Activated T-cell treated with anti-CD3 and anti-CD28 coated beads, Interleukin-2, amount 50 U/mL, for 24 hours (primary cell): ENCODE measurements around the gene NCDN.
"Not testable (repeated sequence)": the region's sequence is repeated elsewhere in the genome, so short reads cannot be mapped to it uniquely, and the experiment has no call there.

Source experiments
- DNase-seq: peaks from one replicate; pipeline ENCODE4 v3.0.0-alpha.2; 2020
- H3K27ac Mint-ChIP-seq: 2 replicates; pipeline ENCODE4 v1.8.0; 2020; ENCODE audit warnings: mild to moderate bottlenecking, mixed read lengths
- H3K27me3 Mint-ChIP-seq: 2 replicates; pipeline ENCODE4 v1.8.0; 2020; ENCODE audit warnings: mixed read lengths
- H3K36me3 Mint-ChIP-seq: 2 replicates; pipeline ENCODE4 v1.8.0; 2020; ENCODE audit warnings: low read depth, mixed read lengths
- H3K4me1 Mint-ChIP-seq: 2 replicates; pipeline ENCODE4 v1.8.0; 2020; ENCODE audit warnings: low read depth, mixed read lengths
- H3K4me3 Mint-ChIP-seq: 2 replicates; pipeline ENCODE4 v1.8.0; 2020; ENCODE audit warnings: mild to moderate bottlenecking, moderate library complexity, mixed read lengths
- H3K9me3 Mint-ChIP-seq: 2 replicates; pipeline ENCODE4 v1.8.0; 2020; ENCODE audit warnings: mixed read lengths

NCDN gene

GRCh38 chr1:35572296-35572695 lies 14.7 kb downstream of the NCDN start:
- Mint-ChIP-seq H3K4me3 (no peak overlapping the region), H3K36me3 (peaks cover 2% of the 10 kb centered on the region), H3K27ac (no peak overlapping the region), H3K9me3 (no peaks in the 10 kb centered on the region), H3K27me3 (peaks cover 12% of the 10 kb centered on the region), H3K4me1 (peaks cover 17% of the 10 kb centered on the region)
- no peak for DNase-seq

GRCh38 chr1:35573198-35574124 lies 15.9 kb downstream of the NCDN start, which contains the start of gene TFAP2E:
Gene TFAP2E (plus strand): TSS chr1:35573314. CDS start chr1:35573578, 264 bp downstream.
- H3K4me3 Mint-ChIP-seq, result no peak within 1 kb of the TSS
- peaks cover 29% of the 10 kb centered on the region for H3K4me1 Mint-ChIP-seq
- H3K9me3 Mint-ChIP-seq, result no peaks in the 10 kb centered on the region
- no peak within 1 kb of the TSS for H3K27ac Mint-ChIP-seq
- DNase-seq, result peak; percentile 30
- peaks cover 12% of the 10 kb centered on the region for H3K27me3 Mint-ChIP-seq
- no peaks in the 10 kb centered on the region for H3K36me3 Mint-ChIP-seq

DNA sequence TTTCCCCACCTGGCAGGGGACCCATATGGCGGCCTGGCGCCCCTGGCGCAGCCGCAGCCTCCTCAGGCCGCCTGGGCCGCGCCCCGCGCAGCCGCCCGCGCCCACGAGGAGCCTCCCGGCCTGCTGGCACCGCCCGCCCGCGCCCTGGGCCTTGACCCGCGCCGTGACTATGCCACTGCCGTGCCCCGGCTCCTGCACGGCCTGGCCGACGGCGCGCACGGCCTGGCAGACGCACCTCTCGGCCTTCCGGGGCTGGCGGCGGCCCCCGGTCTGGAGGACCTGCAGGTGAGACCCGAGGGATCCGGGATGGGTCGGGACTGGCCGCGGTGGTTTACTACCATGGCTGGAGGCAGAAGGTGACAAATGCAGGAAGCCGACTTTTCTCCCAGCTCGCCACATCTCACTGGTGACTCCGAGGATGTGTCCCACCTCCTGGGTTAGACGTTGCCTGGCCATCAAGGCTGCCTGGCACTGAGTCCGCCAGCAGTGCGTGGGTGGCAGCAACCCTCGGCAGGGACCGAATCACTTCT lies 16.6 kb downstream of the NCDN start:
- H3K9me3 Mint-ChIP-seq, result no peaks in the 10 kb centered on the region

GRCh38 chr1:35574655-35575415 lies 17.2 kb downstream of the NCDN start:
- H3K27me3 Mint-ChIP-seq, result peaks cover 12% of the 10 kb centered on the region
- H3K9me3 Mint-ChIP-seq, result no peaks in the 10 kb centered on the region
- H3K4me1 Mint-ChIP-seq, result peaks cover 22% of the 10 kb centered on the region
- no peak for DNase-seq
- H3K27ac Mint-ChIP-seq, result no peak overlapping the region
- H3K36me3 Mint-ChIP-seq, result no peaks in the 10 kb centered on the region
- H3K4me3 Mint-ChIP-seq, result no peak overlapping the region

More for the DNA sequence above, 16.6 kb downstream of the NCDN start:
- H3K27me3 Mint-ChIP-seq, result peaks cover 12% of the 10 kb centered on the region
- no peak overlapping the region for H3K27ac Mint-ChIP-seq
- no peaks in the 10 kb centered on the region for H3K36me3 Mint-ChIP-seq
- H3K4me1 Mint-ChIP-seq, result peaks cover 26% of the 10 kb centered on the region
- H3K4me3 Mint-ChIP-seq, result no peak overlapping the region
- no peak for DNase-seq

DNA sequence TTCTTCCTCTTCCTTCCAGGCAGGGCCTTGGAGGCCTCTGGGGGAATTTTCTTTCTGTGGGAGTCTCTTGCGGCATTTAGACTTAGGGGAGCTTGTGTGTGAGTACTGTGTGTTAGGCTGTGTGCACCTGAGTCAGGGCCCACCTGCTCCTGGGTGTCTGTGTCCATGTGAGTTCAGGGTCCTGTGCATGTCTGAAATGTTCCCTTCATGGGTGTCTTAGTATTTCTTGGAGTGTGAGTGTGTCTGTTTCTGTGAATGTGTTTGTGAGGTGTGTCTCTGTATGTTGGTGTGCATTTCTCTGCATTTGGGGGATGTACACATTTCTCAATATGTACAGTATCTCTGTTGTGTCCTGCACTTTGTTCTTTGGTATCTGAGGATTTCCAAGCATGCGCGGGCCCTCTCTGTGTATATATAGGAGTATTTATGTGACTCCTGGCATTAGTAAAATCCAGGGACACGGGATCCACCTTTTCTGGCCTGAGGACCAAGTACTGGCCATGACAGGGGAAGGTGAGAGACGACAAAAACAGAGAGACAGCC lies 17.9 kb downstream of the NCDN start:
- Mint-ChIP-seq H3K4me3 (no peak overlapping the region), H3K4me1 (peaks cover 20% of the 10 kb centered on the region), H3K9me3 (no peaks in the 10 kb centered on the region), H3K27me3 (peaks cover 12% of the 10 kb centered on the region), H3K27ac (no peak overlapping the region), H3K36me3 (no peaks in the 10 kb centered on the region)
- no peak for DNase-seq

DNA sequence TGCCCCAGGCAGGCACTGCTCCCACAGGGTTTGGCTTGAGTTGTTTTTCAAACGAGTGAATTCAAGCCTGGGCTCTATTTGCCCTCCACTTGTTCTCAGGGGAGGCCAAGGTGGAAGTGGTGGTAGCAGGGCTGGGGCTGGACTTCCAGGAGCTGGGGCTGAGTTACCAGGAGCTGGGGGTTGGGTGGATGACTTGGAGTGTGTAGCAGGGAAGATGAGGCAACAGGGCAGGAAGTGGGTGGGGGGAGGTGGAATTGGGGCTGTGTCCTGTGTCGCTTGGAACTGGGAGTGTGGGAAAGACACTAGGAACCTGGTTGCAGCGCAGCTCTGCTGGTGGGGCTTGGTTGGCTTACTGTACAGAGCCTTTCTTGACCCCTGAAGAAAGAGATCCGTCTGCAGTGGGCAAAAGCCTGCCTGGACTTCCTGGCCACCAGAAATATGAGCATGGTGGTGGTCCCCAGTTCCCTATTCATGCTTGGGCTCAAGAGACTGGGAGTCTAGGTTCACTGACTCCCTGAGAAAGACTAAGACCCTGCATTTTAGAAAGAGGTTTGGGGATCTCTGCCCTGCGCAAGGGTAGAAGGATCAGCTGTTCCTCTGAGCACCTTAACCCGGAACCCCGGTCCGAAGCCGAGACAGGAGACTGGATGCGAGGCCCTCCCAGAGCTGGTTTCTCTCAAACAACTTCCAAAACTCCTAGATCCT lies 18.6 kb downstream of the NCDN start:
- Mint-ChIP-seq H3K4me1 (peaks cover 19% of the 10 kb centered on the region), H3K36me3 (no peaks in the 10 kb centered on the region), H3K9me3 (no peaks in the 10 kb centered on the region), H3K4me3 (peak overlapping the region; percentile 52), H3K27ac (peak overlapping the region; percentile 79), H3K27me3 (peaks cover 12% of the 10 kb centered on the region)
- DNase-seq, result no peak

DNA sequence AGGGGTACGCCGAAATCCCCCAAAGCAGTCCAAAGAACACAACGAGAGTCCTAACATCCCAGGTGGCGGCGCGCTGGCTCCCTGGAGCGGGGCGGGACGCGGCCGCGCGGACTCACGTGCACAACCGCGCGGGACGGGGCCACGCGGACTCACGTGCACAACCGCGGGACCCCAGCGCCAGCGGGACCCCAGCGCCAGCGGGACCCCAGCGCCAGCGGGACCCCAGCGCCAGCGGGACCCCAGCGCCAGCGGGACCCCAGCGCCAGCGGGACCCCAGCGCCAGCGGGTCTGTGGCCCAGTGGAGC lies 19.1 kb downstream of the NCDN start:
- H3K27ac Mint-ChIP-seq, result peak overlapping the region; percentile 79
- not testable (repeated sequence) for H3K36me3 Mint-ChIP-seq, H3K9me3 Mint-ChIP-seq

DNA sequence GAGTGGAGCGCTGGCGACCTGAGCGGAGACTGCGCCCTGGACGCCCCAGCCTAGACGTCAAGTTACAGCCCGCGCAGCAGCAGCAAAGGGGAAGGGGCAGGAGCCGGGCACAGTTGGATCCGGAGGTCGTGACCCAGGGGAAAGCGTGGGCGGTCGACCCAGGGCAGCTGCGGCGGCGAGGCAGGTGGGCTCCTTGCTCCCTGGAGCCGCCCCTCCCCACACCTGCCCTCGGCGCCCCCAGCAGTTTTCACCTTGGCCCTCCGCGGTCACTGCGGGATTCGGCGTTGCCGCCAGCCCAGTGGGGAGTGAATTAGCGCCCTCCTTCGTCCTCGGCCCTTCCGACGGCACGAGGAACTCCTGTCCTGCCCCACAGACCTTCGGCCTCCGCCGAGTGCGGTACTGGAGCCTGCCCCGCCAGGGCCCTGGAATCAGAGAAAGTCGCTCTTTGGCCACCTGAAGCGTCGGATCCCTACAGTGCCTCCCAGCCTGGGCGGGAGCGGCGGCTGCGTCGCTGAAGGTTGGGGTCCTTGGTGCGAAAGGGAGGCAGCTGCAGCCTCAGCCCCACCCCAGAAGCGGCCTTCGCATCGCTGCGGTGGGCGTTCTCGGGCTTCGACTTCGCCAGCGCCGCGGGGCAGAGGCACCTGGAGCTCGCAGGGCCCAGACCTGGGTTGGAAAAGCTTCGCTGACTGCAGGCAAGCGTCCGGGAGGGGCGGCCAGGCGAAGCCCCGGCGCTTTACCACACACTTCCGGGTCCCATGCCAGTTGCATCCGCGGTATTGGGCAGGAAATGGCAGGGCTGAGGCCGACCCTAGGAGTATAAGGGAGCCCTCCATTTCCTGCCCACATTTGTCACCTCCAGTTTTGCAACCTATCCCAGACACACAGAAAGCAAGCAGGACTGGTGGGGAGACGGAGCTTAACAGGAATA lies 19.7 kb downstream of the NCDN start:
- Mint-ChIP-seq H3K27ac (peak overlapping the region; percentile 58), H3K4me3 (peak overlapping the region; percentile 62), H3K9me3 (no peaks in the 10 kb centered on the region), H3K27me3 (peaks cover 12% of the 10 kb centered on the region), H3K36me3 (no peaks in the 10 kb centered on the region), H3K4me1 (peaks cover 19% of the 10 kb centered on the region)
- peak; percentile 75 for DNase-seq

More for the DNA sequence above, 19.1 kb downstream of the NCDN start:
- peaks cover 19% of the 10 kb centered on the region for H3K4me1 Mint-ChIP-seq
- peak overlapping the region; percentile 52 for H3K4me3 Mint-ChIP-seq
- DNase-seq, result not testable (repeated sequence)
- H3K27me3 Mint-ChIP-seq, result peaks cover 12% of the 10 kb centered on the region

- no peak overlapping the region for H3K4me3 Mint-ChIP-seq
- H3K9me3 Mint-ChIP-seq, result no peaks in the 10 kb centered on the region
- H3K27me3 Mint-ChIP-seq, result peaks cover 7% of the 10 kb centered on the region
- DNase-seq, result no peak
- peaks cover 19% of the 10 kb centered on the region for H3K4me1 Mint-ChIP-seq
- H3K36me3 Mint-ChIP-seq, result no peaks in the 10 kb centered on the region
- no peak overlapping the region for H3K27ac Mint-ChIP-seq
These were observed 23.4 kb downstream of the NCDN start for GRCh38 chr1:35580949-35581388.

DNA sequence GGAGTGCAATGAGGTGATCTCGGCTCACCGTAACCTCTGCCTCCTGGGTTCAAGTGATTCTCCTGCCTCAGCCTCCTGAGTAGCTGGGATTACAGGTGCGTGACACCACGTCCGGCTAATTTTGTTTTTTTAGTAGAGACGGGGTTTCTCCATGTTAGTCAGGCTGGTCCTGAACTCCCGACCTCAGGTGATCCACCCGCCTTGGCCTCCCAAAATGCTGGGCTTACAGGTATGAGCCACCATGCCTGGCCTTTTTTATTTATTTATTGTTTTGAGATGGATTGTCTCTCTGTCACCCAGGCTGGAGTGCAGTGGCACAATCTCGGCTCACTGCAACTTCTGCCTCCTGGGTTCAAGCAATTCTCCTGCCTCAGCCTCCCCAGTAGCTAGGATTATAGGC lies 24.0 kb downstream of the NCDN start:
- H3K27ac Mint-ChIP-seq, DNase-seq, H3K36me3 Mint-ChIP-seq, H3K4me3 Mint-ChIP-seq, H3K27me3 Mint-ChIP-seq, H3K9me3 Mint-ChIP-seq: not testable (repeated sequence)
- H3K4me1 Mint-ChIP-seq, result peaks cover 15% of the 10 kb centered on the region

DNA sequence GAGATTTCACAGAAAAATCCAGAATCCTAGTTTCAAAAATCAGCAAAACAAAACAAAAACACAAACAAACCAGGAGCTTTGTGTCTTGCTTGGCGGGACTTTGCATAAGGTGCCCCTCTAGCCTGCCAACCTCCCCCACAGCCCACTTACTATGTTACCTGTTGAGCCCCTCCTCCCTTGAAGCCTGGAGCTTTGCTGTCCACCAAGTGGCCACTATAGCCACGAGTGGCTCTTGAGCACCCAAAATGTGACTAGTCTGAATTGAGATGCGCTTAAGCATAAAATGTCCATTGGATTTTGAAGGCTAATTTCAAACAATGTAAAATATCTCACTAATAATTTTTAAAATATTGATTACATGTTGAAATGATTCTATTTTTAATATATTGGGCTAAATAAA lies 27.7 kb downstream of the NCDN start:
- Mint-ChIP-seq H3K4me1 (no peaks in the 10 kb centered on the region), H3K4me3 (no peak overlapping the region), H3K27ac (no peak overlapping the region), H3K36me3 (no peaks in the 10 kb centered on the region), H3K9me3 (no peaks in the 10 kb centered on the region), H3K27me3 (no peaks in the 10 kb centered on the region)
- no peak for DNase-seq

- DNase-seq, H3K4me3 Mint-ChIP-seq, H3K27ac Mint-ChIP-seq, H3K27me3 Mint-ChIP-seq, H3K9me3 Mint-ChIP-seq, H3K36me3 Mint-ChIP-seq, H3K4me1 Mint-ChIP-seq: not testable (repeated sequence)
These were observed 28.2 kb downstream of the NCDN start for GRCh38 chr1:35585805-35586204.

DNA sequence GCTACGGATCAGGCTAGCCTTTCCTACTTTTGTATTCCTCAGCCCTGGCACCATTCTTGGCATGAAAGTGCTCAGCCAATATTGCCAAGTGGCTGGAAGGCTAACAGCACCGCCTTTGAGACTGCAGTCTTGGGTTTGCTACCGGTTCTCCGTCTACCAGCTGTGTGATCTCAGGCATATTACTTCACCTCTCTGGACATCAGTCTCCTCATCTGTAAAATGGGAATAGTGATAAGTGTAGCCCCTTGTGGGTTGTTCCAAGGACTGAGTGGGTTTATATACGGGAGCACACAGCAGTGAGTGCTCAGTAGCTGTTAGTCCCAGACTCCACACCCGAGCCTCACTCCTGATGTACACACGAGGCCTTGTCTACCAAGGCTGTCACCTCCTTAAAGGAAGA lies 29.2 kb downstream of the NCDN start:
- H3K36me3 Mint-ChIP-seq, result peaks cover 4% of the 10 kb centered on the region
- no peaks in the 10 kb centered on the region for H3K9me3 Mint-ChIP-seq
- H3K27ac Mint-ChIP-seq, result no peak overlapping the region
- H3K4me3 Mint-ChIP-seq, result no peak overlapping the region
- DNase-seq, result no peak
- H3K27me3 Mint-ChIP-seq, result no peaks in the 10 kb centered on the region
- H3K4me1 Mint-ChIP-seq, result no peaks in the 10 kb centered on the region
